HepG2 (cell line): ENCODE measurements around the gene TARP.

Experiments used
- ATAC-seq: fragments of 200-7000 bp; cut with Tn5 transposase; 3 replicates; pipeline ENCODE4 v1.9.1; 2020; ENCODE audit warnings: mild to moderate bottlenecking, moderate library complexity
- BruUV-seq: library from RNA; stranded (reverse); fragments of 400-500 nt; replicated peaks from 2 replicates; lab custom pipeline; 2021; lab: Mats Ljungman, UMichigan
- CTCF ChIA-PET: fragments of 300-600 bp; formaldehyde crosslinking; extraction: SDS; loops from one replicate; lab custom pipeline; 2021; ENCODE audit warnings: low total read pairs, inconsistent platforms, low intra/inter-chr PET ratio; lab: Yijun Ruan, JAX
- POLR2A ChIA-PET: fragments of 350-600 bp; sonication (Branson Sonifier 250); formaldehyde crosslinking; loops from one replicate; lab custom pipeline; 2020; ENCODE audit warnings: antibody characterized with exemption, inconsistent platforms; lab: Yijun Ruan, JAX
- DNase-seq: peaks from one replicate; pipeline ENCODE4 v3.0.0-alpha.2; 2015; ENCODE audit warnings: low spot score
- FAIRE-seq: peaks from 3 replicates; lab custom pipeline; 2011; peaks lifted over from hg19 to GRCh38; lab: Jason Lieb, UNC
- H2AFZ ChIP-seq: one replicate; pipeline ENCODE4 v1.6.1; 2011; ENCODE audit warnings: low read length, inconsistent platforms
- H3K27ac ChIP-seq: fragments of 300-600 bp; 3 replicates; pipeline ENCODE4 v1.8.0; 2011; ENCODE audit warnings: mixed run types, mild to moderate bottlenecking, mixed read lengths, low read length, inconsistent platforms; ENCODE audit not compliant: insufficient read depth; ENCODE audit errors: extremely low read length
- H3K27me3 ChIP-seq, 2 experiments: fragments of 200-600 bp in 1 of 2; 2 replicates in 1 of 2; 3 replicates in 1 of 2; pipeline versions ENCODE4 v1.6.0 to v1.8.0; 2011; ENCODE audit warnings: low read length in 2 of 2, mild to moderate bottlenecking in 2 of 2, moderate library complexity in 2 of 2, inconsistent platforms in 1 of 2; ENCODE audit not compliant: insufficient read depth in 2 of 2, control insufficient read depth in 1 of 2
- H3K36me3 ChIP-seq, 2 experiments: fragments of 200-600 bp in 1 of 2; replicated peaks in 1 of 2; 2 replicates in 1 of 2; 3 replicates in 1 of 2; pipeline versions ENCODE4 v1.5.1 to v1.8.0; 2011; ENCODE audit warnings: low read length in 2 of 2, inconsistent platforms in 1 of 2; ENCODE audit not compliant: insufficient read depth in 2 of 2, control insufficient read depth in 1 of 2
- H3K4me1 ChIP-seq: 2 replicates; pipeline ENCODE4 v1.5.1; 2012; ENCODE audit warnings: low read length, inconsistent platforms; ENCODE audit not compliant: insufficient read depth
- H3K4me2 ChIP-seq: 2 replicates; pipeline ENCODE4 v1.6.0; 2011; ENCODE audit warnings: low read depth, low read length, inconsistent platforms
- H3K4me3 ChIP-seq, 3 experiments: fragments of 200-600 bp in 1 of 3; sonication (generic), shearing (Covaris generic) in 1 of 3; replicated peaks in 1 of 3; 2 replicates each; pipeline ENCODE4 v1.5.1; 2011 to 2016; ENCODE audit warnings: low read length in 3 of 3, inconsistent platforms in 2 of 3, low read depth in 2 of 3, mild to moderate bottlenecking in 2 of 3, control low read depth in 1 of 3, mixed read lengths in 1 of 3; ENCODE audit not compliant: insufficient read depth in 1 of 3
- H3K79me2 ChIP-seq: one replicate; pipeline ENCODE4 v1.6.1; 2011; ENCODE audit warnings: low read length, inconsistent platforms; ENCODE audit not compliant: insufficient read depth
- H3K9ac ChIP-seq: 2 replicates; pipeline ENCODE4 v1.6.0; 2011; ENCODE audit warnings: mild to moderate bottlenecking, low read depth, low read length, inconsistent platforms; ENCODE audit not compliant: insufficient read depth
- H3K9me3 ChIP-seq: 2 replicates; pipeline ENCODE4 v1.5.1; 2012; ENCODE audit warnings: mild to moderate bottlenecking, low read length
- H4K20me1 ChIP-seq: 2 replicates; pipeline ENCODE4 v1.6.0; 2011; ENCODE audit warnings: inconsistent platforms, mild to moderate bottlenecking, low read length, moderate library complexity; ENCODE audit not compliant: insufficient read depth
- ARNT2 ChIP-seq: sonication (generic); formaldehyde crosslinking; IDR thresholded peaks from 2 replicates; pipeline ENCODE4 v1.8.0; 2022; ENCODE audit warnings: mild to moderate bottlenecking, low read depth, missing genetic modification reagents, moderate library complexity
- CC2D1A ChIP-seq: sonication (generic); formaldehyde crosslinking; IDR thresholded peaks from 2 replicates; pipeline ENCODE4 v1.8.1; 2023; ENCODE audit warnings: mild to moderate bottlenecking, missing genetic modification reagents
- EHMT2 ChIP-seq: fragments of 200-600 bp; sonication (generic); IDR thresholded peaks from 2 replicates; pipeline ENCODE4 v1.7.0; 2017; ENCODE audit warnings: antibody characterized with exemption, low read depth, low read length, borderline replicate concordance
- FOXP1 ChIP-seq, 2 experiments: fragments of 450-650 bp in 1 of 2; IDR thresholded peaks; 2 replicates each; pipeline ENCODE4 v1.6.1; 2017 to 2018; ENCODE audit warnings: antibody characterized with exemption in 1 of 2
- GATA4 ChIP-seq: sonication (generic); IDR thresholded peaks from 2 replicates; pipeline ENCODE4 v1.6.1; 2016; ENCODE audit warnings: antibody characterized with exemption, low read depth, borderline replicate concordance
- ISX ChIP-seq: sonication (generic); formaldehyde crosslinking; conservative IDR thresholded peaks from 2 replicates; pipeline ENCODE4 v1.5.0; 2020; ENCODE audit warnings: missing genetic modification reagents
- KDM5A ChIP-seq: fragments of 200-600 bp; sonication (generic); IDR thresholded peaks from 2 replicates; pipeline ENCODE4 v1.7.0; 2018; ENCODE audit warnings: antibody characterized with exemption, mild to moderate bottlenecking, low read length, borderline replicate concordance
- KDM5B ChIP-seq: sonication (generic); formaldehyde crosslinking; IDR thresholded peaks from 2 replicates; pipeline ENCODE4 v1.4.0; 2020; ENCODE audit warnings: missing genetic modification reagents, mild to moderate bottlenecking, borderline replicate concordance
- NFE2 ChIP-seq: sonication (generic); formaldehyde crosslinking; IDR thresholded peaks from 2 replicates; pipeline ENCODE4 v1.4.0; 2020; ENCODE audit warnings: missing genetic modification reagents
- PRMT3 ChIP-seq: sonication (generic); formaldehyde crosslinking; IDR thresholded peaks from 2 replicates; pipeline ENCODE4 v1.8.1; 2022; ENCODE audit warnings: low read depth, mild to moderate bottlenecking, moderate library complexity, missing genetic modification reagents, borderline replicate concordance
- PRPF4 ChIP-seq: fragments of 200-400 bp; formaldehyde crosslinking; IDR thresholded peaks from 2 replicates; pipeline ENCODE4 v1.6.1; 2016; ENCODE audit warnings: low read length, low read depth; ENCODE audit not compliant: poor library complexity, severe bottlenecking
- SIN3B ChIP-seq: fragments of 150-350 bp; IDR thresholded peaks from 2 replicates; pipeline ENCODE4 v1.6.1; 2014; ENCODE audit warnings: low read length
- SOX6 ChIP-seq, 2 experiments: fragments of 450-650 bp in 1 of 2; sonication (generic) in 1 of 2; formaldehyde crosslinking in 1 of 2; IDR thresholded peaks; 2 replicates each; pipeline versions ENCODE4 v1.4.0 to v1.6.1; 2017 to 2020; ENCODE audit warnings: antibody characterized with exemption in 1 of 2, mild to moderate bottlenecking in 1 of 2, missing genetic modification reagents in 1 of 2
- ZNF17 ChIP-seq: sonication (generic); formaldehyde crosslinking; IDR thresholded peaks from 2 replicates; pipeline ENCODE4 v1.5.0; 2020; ENCODE audit warnings: mild to moderate bottlenecking, missing genetic modification reagents
- ZNF205 ChIP-seq: IDR thresholded peaks from 2 replicates; pipeline ENCODE4 v1.6.1; 2018; ENCODE audit warnings: missing biosample characterization, missing genetic modification reagents
- ZNF264 ChIP-seq: sonication (generic); formaldehyde crosslinking; IDR thresholded peaks from 2 replicates; pipeline ENCODE4 v1.4.0; 2020; ENCODE audit warnings: missing genetic modification reagents
- WGBS: methylation state at CpG from one replicate; pipeline ENCODE4 v1.1.6; 2017; ENCODE audit warnings: low lambda C conversion rate; 5-methylcytosine and 5-hydroxymethylcytosine counted together
- in situ Hi-C: cut with HindIII; loops from 2 replicates; pipeline ENCODE4 v1.10.0; 2017; ENCODE audit warnings: low pct_unique_long_range_greater_than_20kb; ENCODE audit not compliant: extremely low pct_ligation_motif_present
- intact Hi-C: fragments of 100-400 bp; cut with micrococcal nuclease; formaldehyde crosslinking; loops from one replicate; pipeline ENCODE4 v1.10.0; 2022; ENCODE audit not compliant: unreplicated experiment
- TF ChIP-seq, protein P1 (sequence below): IDR thresholded peaks from 2 replicates; pipeline ENCODE4 v1.6.1; 2016; ENCODE audit warnings: low read depth
- TF ChIP-seq, protein P2 (sequence below): sonication (generic); formaldehyde crosslinking; IDR thresholded peaks from 2 replicates; pipeline ENCODE4 v1.8.1; 2023; ENCODE audit warnings: mild to moderate bottlenecking, missing genetic modification reagents, borderline replicate concordance
- TF ChIP-seq, protein P3 (sequence below): sonication (generic); formaldehyde crosslinking; IDR thresholded peaks from 2 replicates; pipeline ENCODE4 v1.5.0; 2020; ENCODE audit warnings: mild to moderate bottlenecking, missing genetic modification reagents, borderline replicate concordance

Gene TARP

DNA sequence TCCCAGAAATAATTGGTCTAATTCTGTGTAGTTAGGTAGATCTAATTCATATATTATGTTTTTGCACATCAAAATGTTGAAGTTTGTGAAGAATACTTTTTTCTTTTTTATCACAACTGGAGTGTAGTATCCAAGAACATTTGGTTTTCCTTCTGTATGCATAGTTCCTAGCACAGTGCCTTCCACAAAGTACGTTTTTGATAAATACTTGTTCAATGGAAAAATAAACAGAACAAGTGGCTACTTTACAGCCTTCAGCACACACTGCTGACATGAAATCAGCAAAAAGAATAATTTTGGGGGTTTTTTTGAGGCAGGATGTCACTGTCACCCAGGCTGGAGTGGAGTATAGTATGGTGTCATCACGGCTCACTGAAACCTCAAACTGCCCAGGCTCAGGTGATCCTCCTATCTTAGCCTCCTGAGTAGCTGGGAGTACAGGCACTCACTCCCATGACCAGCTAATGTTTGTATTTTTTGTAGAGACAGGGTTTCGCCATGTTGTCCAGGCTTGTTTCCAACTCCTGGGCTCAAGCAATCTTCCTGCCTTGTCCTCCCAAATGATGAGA, 27.9 kb downstream of the TARP start:
- BruUV-seq = no TSS peak
- intact Hi-C loops (no loop called here), in situ Hi-C loops (no loop called here)
- ChIA-PET CTCF (no interaction called here), POLR2A (no interaction called here)
- 5% methylated on average over 3 of the region's 3 CpGs for WGBS
- FAIRE-seq (no peak), ATAC-seq (no peak)
- Histone ChIP-seq H3K27me3 (peaks cover 1 to 7% of the 10 kb centered on the region in 2 experiments; a peak in 2 of 5 replicates), H3K27ac (no peak overlapping the region), H3K4me3 (no peak overlapping the region), H4K20me1 (no peaks in the 10 kb centered on the region), H3K9me3 (no peaks in the 10 kb centered on the region), H3K9ac (no peak overlapping the region), H3K79me2 (no peaks in the 10 kb centered on the region), H3K4me2 (no peak overlapping the region), H3K4me1 (no peaks in the 10 kb centered on the region), H2AFZ (no peak overlapping the region)
- TF ChIP-seq ZNF205 (CRISPR knock-in tag) (no peak), ZNF17 (no peak), ISX (CRISPR knock-in tag) (no peak), NFE2 (no peak), SOX6 (IDR thresholded peaks at IDR 0.05) (no peak), SOX6 (CRISPR knock-in tag; IDR thresholded peaks at IDR 0.05) (no peak), FOXP1 (IDR thresholded peaks at IDR 0.05) (no peak), FOXP1 (CRISPR knock-in tag; IDR thresholded peaks at IDR 0.05) (no peak), KDM5A (no peak), SIN3B (no peak), ZNF264 (no peak), PRPF4 (no peak), KDM5B (no peak), ARNT2 (CRISPR knock-in tag) (no peak), CC2D1A (CRISPR knock-in tag) (no peak), PRMT3 (no peak), GATA4 (no peak), EHMT2 (no peak)
- TF ChIP-seq, protein P1, sequence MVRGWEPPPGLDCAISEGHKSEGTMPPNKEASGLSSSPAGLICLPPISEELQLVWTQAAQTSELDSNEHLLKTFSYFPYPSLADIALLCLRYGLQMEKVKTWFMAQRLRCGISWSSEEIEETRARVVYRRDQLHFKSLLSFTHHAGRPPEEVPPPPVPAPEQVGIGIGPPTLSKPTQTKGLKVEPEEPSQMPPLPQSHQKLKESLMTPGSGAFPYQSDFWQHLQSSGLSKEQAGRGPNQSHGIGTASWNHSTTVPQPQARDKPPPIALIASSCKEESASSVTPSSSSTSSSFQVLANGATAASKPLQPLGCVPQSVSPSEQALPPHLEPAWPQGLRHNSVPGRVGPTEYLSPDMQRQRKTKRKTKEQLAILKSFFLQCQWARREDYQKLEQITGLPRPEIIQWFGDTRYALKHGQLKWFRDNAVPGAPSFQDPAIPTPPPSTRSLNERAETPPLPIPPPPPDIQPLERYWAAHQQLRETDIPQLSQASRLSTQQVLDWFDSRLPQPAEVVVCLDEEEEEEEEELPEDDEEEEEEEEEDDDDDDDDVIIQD (CRISPR knock-in tag) = no peak
- TF ChIP-seq, protein P2, sequence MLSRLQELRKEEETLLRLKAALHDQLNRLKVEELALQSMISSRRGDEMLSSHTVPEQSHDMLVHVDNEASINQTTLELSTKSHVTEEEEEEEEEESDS = no peak
- TF ChIP-seq, protein P3, sequence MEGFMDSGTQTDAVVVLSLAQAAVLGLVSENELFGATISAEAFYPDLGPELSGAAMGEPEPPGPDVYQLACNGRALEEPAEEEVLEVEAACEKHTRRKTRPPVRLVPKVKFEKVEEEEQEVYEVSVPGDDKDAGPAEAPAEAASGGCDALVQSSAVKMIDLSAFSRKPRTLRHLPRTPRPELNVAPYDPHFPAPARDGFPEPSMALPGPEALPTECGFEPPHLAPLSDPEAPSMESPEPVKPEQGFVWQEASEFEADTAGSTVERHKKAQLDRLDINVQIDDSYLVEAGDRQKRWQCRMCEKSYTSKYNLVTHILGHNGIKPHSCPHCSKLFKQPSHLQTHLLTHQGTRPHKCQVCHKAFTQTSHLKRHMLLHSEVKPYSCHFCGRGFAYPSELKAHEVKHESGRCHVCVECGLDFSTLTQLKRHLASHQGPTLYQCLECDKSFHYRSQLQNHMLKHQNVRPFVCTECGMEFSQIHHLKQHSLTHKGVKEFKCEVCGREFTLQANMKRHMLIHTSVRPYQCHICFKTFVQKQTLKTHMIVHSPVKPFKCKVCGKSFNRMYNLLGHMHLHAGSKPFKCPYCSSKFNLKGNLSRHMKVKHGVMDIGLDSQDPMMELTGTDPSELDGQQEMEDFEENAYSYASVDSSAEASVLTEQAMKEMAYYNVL = no peak
- TF ChIP-seq, all 625 proteins: peak for 0
- H3K36me3 ChIP-seq = no peaks in the 10 kb centered on the region
- no peak for DNase-seq
